ENCODE measurements around the gene CCDC88A. TPM values are rescaled to one million over a fixed set of nuclear protein-coding genes. Genes with fewer than 3 reads are reported as not detected.

Gene CCDC88A
- polyA plus RNA-seq, 1 of the 3 experiments (the other 2 are of a cell fraction), result 7.0 TPM

DNA sequence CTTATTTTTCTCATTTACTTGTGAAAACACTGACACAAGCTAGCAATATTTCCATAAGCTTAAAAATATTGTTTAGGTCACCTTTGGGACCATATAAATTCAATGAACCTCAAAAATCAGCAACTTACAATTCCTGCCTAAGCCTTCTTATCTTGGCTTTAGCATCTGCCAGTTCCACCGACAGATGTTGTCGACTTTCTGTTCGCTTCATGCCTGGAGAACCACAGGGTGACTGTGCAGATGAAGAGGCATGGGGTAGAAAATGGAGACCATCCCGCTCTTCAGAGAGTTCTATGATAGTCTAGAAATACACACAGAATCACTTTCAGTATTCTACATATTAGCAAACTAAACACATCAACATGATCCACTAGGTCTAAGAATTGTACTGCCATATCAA is 64.2 kb downstream of the CCDC88A start:
- Histone ChIP-seq H3K9me2 (no peaks in the 10 kb centered on the region), H3K9me3 (0 out of 2 replicates have a peak, but pooled peaks cover 4% of the 10 kb centered on the region), H3K79me2 (ENCODE audit: insufficient read depth) (no peaks in the 10 kb centered on the region; the same call in 1 of the 2 replicates), H3K36me3 (replicated peaks in 1 of 2; ENCODE audit: control insufficient read depth in 1 of 2, insufficient read depth in 2 of 2, low read length in 1 of 2) (peaks cover 6 to 31% of the 10 kb centered on the region in 2 experiments), H3K4me1 (ENCODE audit: control insufficient read depth in 1 of 2, insufficient read depth in 2 of 2, low read depth in 1 of 2, low read length in 1 of 2) (peaks cover 0 to 10% of the 10 kb centered on the region in 2 experiments; a peak in 1 of 4 replicates), H3K4me3 (ENCODE audit: low read depth in 2 of 2, low read length in 1 of 2) (no peak overlapping the region), H3K27me3 (ENCODE audit: insufficient read depth) (no peaks in the 10 kb centered on the region), H3K9ac (no peak overlapping the region), H3F3A (replicated peaks; ENCODE audit: insufficient read depth) (peaks cover 7% of the 10 kb centered on the region), H2AFZ (ENCODE audit: low read depth) (no peak overlapping the region), H3K27ac (ENCODE audit: low read depth in 2 of 2, low read length in 1 of 2) (no peak overlapping the region), H4K20me1 (ENCODE audit: insufficient read depth) (no peaks in the 10 kb centered on the region), H3K4me2 (no peak overlapping the region)
- no peak for DNase-seq
- ChIA-PET POLR2A (no interaction called here), CTCF (no interaction called here)
- 98% methylated on average over 4 of the region's 4 CpGs for WGBS (ENCODE audit: low lambda C conversion rate)
- TF ChIP-seq, protein P1, sequence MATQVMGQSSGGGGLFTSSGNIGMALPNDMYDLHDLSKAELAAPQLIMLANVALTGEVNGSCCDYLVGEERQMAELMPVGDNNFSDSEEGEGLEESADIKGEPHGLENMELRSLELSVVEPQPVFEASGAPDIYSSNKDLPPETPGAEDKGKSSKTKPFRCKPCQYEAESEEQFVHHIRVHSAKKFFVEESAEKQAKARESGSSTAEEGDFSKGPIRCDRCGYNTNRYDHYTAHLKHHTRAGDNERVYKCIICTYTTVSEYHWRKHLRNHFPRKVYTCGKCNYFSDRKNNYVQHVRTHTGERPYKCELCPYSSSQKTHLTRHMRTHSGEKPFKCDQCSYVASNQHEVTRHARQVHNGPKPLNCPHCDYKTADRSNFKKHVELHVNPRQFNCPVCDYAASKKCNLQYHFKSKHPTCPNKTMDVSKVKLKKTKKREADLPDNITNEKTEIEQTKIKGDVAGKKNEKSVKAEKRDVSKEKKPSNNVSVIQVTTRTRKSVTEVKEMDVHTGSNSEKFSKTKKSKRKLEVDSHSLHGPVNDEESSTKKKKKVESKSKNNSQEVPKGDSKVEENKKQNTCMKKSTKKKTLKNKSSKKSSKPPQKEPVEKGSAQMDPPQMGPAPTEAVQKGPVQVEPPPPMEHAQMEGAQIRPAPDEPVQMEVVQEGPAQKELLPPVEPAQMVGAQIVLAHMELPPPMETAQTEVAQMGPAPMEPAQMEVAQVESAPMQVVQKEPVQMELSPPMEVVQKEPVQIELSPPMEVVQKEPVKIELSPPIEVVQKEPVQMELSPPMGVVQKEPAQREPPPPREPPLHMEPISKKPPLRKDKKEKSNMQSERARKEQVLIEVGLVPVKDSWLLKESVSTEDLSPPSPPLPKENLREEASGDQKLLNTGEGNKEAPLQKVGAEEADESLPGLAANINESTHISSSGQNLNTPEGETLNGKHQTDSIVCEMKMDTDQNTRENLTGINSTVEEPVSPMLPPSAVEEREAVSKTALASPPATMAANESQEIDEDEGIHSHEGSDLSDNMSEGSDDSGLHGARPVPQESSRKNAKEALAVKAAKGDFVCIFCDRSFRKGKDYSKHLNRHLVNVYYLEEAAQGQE (IDR thresholded peaks at IDR 0.05; ENCODE audit: low read depth, low read length), result no peak
- TF ChIP-seq, protein P2, sequence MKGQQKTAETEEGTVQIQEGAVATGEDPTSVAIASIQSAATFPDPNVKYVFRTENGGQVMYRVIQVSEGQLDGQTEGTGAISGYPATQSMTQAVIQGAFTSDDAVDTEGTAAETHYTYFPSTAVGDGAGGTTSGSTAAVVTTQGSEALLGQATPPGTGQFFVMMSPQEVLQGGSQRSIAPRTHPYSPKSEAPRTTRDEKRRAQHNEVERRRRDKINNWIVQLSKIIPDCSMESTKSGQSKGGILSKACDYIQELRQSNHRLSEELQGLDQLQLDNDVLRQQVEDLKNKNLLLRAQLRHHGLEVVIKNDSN (IDR thresholded peaks at IDR 0.05; ENCODE audit: borderline replicate concordance, low read depth), result no peak
- no peak for TF ChIP-seq MEF2A (IDR thresholded peaks at IDR 0.05; ENCODE audit: borderline replicate concordance, low read depth)
- TF ChIP-seq, protein P3, sequence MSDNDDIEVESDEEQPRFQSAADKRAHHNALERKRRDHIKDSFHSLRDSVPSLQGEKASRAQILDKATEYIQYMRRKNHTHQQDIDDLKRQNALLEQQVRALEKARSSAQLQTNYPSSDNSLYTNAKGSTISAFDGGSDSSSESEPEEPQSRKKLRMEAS (IDR thresholded peaks at IDR 0.05; ENCODE audit: low read depth), result no peak
- TF ChIP-seq POLR2AphosphoS5 (IDR thresholded peaks at IDR 0.05; ENCODE audit: low read depth, low read length), result no peak
- no peak for TF ChIP-seq SMC3 (IDR thresholded peaks at IDR 0.05; ENCODE audit: low read depth, low read length)
- no peak for TF ChIP-seq NRF1 (IDR thresholded peaks at IDR 0.05; ENCODE audit: low read depth, low read length)
- TF ChIP-seq ELF1 (IDR thresholded peaks at IDR 0.05), result no peak
- no peak for TF ChIP-seq MXI1 (IDR thresholded peaks at IDR 0.05; ENCODE audit: low read depth, low read length)
- TF ChIP-seq TAF1 (IDR thresholded peaks at IDR 0.05; ENCODE audit: borderline replicate concordance, low read depth, low read length), result no peak
- no peak for TF ChIP-seq RAD21 (IDR thresholded peaks at IDR 0.05; ENCODE audit: low read length)
- TF ChIP-seq EP300 (IDR thresholded peaks at IDR 0.05; ENCODE audit: borderline replicate concordance in 1 of 2, low read depth in 1 of 2, low read length in 1 of 2), result no peak
- no peak for TF ChIP-seq TEAD4 (IDR thresholded peaks at IDR 0.05; ENCODE audit: borderline replicate concordance, insufficient read depth)
- no peak for TF ChIP-seq RCOR1 (IDR thresholded peaks at IDR 0.05; ENCODE audit: low read length)
- no peak for TF ChIP-seq RXRA (IDR thresholded peaks at IDR 0.05; ENCODE audit: borderline replicate concordance, low read depth)
- TF ChIP-seq, protein P4, sequence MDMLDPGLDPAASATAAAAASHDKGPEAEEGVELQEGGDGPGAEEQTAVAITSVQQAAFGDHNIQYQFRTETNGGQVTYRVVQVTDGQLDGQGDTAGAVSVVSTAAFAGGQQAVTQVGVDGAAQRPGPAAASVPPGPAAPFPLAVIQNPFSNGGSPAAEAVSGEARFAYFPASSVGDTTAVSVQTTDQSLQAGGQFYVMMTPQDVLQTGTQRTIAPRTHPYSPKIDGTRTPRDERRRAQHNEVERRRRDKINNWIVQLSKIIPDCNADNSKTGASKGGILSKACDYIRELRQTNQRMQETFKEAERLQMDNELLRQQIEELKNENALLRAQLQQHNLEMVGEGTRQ (IDR thresholded peaks at IDR 0.05; ENCODE audit: borderline replicate concordance, low read depth, low read length), result no peak
- no peak for TF ChIP-seq NFIC (IDR thresholded peaks at IDR 0.05; ENCODE audit: borderline replicate concordance)
- TF ChIP-seq, protein P5, sequence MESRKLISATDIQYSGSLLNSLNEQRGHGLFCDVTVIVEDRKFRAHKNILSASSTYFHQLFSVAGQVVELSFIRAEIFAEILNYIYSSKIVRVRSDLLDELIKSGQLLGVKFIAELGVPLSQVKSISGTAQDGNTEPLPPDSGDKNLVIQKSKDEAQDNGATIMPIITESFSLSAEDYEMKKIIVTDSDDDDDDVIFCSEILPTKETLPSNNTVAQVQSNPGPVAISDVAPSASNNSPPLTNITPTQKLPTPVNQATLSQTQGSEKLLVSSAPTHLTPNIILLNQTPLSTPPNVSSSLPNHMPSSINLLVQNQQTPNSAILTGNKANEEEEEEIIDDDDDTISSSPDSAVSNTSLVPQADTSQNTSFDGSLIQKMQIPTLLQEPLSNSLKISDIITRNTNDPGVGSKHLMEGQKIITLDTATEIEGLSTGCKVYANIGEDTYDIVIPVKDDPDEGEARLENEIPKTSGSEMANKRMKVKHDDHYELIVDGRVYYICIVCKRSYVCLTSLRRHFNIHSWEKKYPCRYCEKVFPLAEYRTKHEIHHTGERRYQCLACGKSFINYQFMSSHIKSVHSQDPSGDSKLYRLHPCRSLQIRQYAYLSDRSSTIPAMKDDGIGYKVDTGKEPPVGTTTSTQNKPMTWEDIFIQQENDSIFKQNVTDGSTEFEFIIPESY (IDR thresholded peaks at IDR 0.05; ENCODE audit: borderline replicate concordance, low read depth), result no peak
- no peak for TF ChIP-seq FOXJ3 (CRISPR knock-in tag; IDR thresholded peaks at IDR 0.05)
